Endothelial cell of umbilical vein (primary cell): Measurements from ENCODE around the gene LRP1.

ENCODE experiments used
- EZH2 ChIP-seq: IDR thresholded peaks from 2 replicates; pipeline ENCODE4 v1.6.1; 2012; ENCODE audit warnings: borderline replicate concordance, low read depth, mild to moderate bottlenecking, moderate library complexity, low read length, inconsistent platforms; ENCODE audit not compliant: severe bottlenecking
- MAX ChIP-seq: IDR thresholded peaks from 2 replicates; pipeline ENCODE4 v1.6.1; 2011; ENCODE audit not compliant: insufficient read depth, insufficient read length
- TF ChIP-seq, protein P1 (sequence below), 2 donors: IDR thresholded peaks; 1 replicate in 1 of 2; 2 replicates in 1 of 2; pipeline ENCODE4 v1.5.1; 2011; ENCODE audit warnings: low read length in 2 of 2, mild to moderate bottlenecking in 2 of 2, moderate library complexity in 2 of 2, control low read depth in 1 of 2, inconsistent platforms in 1 of 2, low read depth in 1 of 2; ENCODE audit not compliant: insufficient read depth in 1 of 2; ENCODE audit errors: extremely low read depth in 1 of 2

DNA sequence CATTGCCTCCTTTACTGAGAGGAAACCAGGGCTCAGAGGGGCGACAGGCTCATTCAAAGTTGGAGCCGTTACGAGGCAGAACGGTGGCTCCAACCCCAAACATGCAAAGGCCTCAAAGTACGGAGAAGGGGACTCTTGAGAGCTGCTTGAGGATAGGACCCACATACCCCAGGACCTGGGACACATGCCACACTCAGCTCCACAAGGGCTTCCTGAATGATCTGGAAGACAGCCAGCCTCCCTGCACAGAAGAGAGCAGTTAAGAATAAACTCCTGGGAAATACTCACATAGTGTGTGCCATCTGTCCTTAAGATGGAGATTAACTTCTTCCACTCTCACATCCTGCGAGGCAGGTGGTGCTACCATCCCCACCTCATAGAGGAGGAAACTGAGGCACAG is 61.8 kb downstream of the LRP1 start:
- TF ChIP-seq, protein P1, sequence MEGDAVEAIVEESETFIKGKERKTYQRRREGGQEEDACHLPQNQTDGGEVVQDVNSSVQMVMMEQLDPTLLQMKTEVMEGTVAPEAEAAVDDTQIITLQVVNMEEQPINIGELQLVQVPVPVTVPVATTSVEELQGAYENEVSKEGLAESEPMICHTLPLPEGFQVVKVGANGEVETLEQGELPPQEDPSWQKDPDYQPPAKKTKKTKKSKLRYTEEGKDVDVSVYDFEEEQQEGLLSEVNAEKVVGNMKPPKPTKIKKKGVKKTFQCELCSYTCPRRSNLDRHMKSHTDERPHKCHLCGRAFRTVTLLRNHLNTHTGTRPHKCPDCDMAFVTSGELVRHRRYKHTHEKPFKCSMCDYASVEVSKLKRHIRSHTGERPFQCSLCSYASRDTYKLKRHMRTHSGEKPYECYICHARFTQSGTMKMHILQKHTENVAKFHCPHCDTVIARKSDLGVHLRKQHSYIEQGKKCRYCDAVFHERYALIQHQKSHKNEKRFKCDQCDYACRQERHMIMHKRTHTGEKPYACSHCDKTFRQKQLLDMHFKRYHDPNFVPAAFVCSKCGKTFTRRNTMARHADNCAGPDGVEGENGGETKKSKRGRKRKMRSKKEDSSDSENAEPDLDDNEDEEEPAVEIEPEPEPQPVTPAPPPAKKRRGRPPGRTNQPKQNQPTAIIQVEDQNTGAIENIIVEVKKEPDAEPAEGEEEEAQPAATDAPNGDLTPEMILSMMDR (IDR thresholded peaks at IDR 0.05; ENCODE audit: extremely low read depth in 1 of 2, insufficient read depth in 1 of 2, low read depth in 1 of 2, low read length in 2 of 2) = no peak
- TF ChIP-seq MAX = no peak
- TF ChIP-seq EZH2 = no peak
